GM15510 (cell line): ENCODE results near the gene LSS.

ENCODE experiments used
- POLR2A ChIP-seq: IDR thresholded peaks from 3 replicates; pipeline ENCODE4 v1.6.1; 2011; ENCODE audit warnings: borderline replicate concordance; ENCODE audit not compliant: insufficient read length; ENCODE audit errors: extremely low read depth

LSS gene

GRCh38 chr21:46142582-46143473 is 85.7 kb downstream of the LSS start:
- TF ChIP-seq POLR2A: no peak

DNA sequence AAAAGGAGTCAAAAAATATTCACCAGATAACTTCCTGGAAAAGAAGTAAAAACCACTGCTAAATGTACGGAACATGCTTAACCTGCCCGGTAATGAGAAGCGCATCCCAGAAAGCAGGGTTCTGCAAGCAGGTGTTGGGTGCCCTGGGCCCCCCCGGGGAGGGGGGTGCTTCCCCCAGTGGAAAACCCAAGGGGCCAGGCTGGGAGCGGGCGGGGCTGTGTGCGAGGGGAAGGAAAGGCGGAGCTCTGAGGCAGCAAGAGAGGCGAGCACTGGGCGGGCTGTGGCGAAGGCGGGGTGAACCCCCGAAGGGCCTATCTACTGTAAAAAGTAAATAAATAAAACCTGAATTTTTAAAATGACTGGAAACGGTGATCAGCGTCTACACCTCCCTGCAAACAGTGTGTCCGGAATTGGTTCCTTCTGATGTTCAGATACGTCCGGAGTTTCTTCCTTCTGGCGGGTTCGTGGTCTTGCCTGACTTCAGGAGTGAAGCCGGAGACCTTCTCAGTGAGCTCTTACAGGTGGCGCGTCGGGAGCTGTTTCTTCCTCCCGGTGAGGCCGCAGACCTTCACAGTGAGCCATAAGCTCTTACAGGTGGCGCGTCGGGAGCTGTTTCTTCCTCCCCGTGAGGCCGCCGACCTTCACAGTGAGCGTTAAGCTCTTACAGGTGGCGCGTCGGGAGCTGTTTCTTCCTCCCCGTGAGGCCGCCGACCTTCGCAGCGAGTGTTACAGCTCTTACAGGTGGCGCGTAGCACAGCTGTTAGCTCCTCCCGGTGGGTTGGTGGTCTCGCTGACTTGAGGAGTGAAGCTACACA is 86.6 kb downstream of the LSS start:
- TF ChIP-seq POLR2A: no peak

- no peak for TF ChIP-seq POLR2A
These were observed 88.9 kb downstream of the LSS start for GRCh38 chr21:46139686-46140085.

DNA sequence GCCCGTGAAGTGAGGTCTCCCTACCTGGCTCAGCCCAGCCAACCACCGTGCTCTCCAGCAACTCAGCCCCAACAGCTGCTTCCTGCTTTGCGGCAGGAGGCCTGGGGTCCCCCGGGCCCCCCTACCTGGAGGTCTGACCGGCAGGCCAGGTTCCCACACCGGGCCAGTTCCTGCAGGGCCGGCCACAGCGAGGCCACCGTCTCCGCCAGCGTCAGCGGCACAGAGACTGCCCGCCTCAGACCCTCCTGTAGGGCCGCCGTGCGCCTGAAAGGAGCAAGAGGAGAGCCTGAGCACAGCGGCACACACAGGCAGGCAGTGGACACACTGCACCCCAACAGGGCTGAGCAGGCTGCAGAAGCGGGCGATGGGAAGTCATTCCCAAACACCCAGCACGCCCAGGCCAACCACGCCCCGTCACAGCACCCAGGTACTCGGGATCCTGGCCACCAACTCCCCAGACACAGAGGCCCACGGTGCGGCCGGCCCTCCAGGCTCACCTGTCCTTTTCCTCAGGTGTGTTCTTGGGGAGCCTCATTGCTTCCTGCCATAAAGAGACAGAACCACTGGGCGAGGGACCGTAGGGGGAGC is 90.1 kb downstream of the LSS start:
- no peak for TF ChIP-seq POLR2A
